Brain microvascular endothelial cell (primary cell): ENCODE results near the gene NXPE4.
"Not testable (repeated sequence)": the region's sequence is repeated elsewhere in the genome, so short reads cannot be mapped to it uniquely, and the experiment has no call there.

ENCODE experiments used
- DNase-seq: peaks from one replicate; pipeline ENCODE4 v3.0.0-alpha.2; 2020
- H3K27ac ChIP-seq: fragments of 250-450 bp; sonication (Bioruptor Pico); 2 replicates; pipeline ENCODE4 v1.5.1; 2020; ENCODE audit warnings: mild to moderate bottlenecking, moderate library complexity
- H3K27me3 ChIP-seq: fragments of 250-450 bp; sonication (Bioruptor Pico); replicated peaks from 2 replicates; pipeline ENCODE4 v1.5.1; 2020; ENCODE audit warnings: mild to moderate bottlenecking
- H3K36me3 ChIP-seq: fragments of 250-450 bp; sonication (Bioruptor Pico); replicated peaks from 2 replicates; pipeline ENCODE4 v1.5.1; 2020; ENCODE audit warnings: mild to moderate bottlenecking
- H3K4me3 ChIP-seq: 2 replicates; pipeline ENCODE4 v1.5.1; 2011; ENCODE audit warnings: low read depth, mild to moderate bottlenecking, control low read depth, low read length, moderate library complexity
- CTCF ChIP-seq: IDR thresholded peaks from 2 replicates; pipeline ENCODE4 v1.5.1; 2011; ENCODE audit warnings: low read depth, mild to moderate bottlenecking, moderate library complexity, low read length, control low read depth, inconsistent platforms; ENCODE audit errors: missing control alignments
- in situ Hi-C: cut with HindIII; loops from 2 replicates; pipeline ENCODE4 v1.10.0; 2017; ENCODE audit warnings: low sequenced_read_pairs, low pct_ligation_motif_present

Gene NXPE4

GRCh38 chr11:114616516-114616915 is 20.9 kb upstream of the NXPE4 start:
- no peak overlapping the region for H3K27ac ChIP-seq
- in situ Hi-C loops = no loop called here
- H3K36me3 ChIP-seq = no peaks in the 10 kb centered on the region
- H3K4me3 ChIP-seq = no peak overlapping the region
- DNase-seq = no peak
- H3K27me3 ChIP-seq = no peaks in the 10 kb centered on the region
- no peak for TF ChIP-seq CTCF

- Histone ChIP-seq H3K36me3 (no peaks in the 10 kb centered on the region), H3K4me3 (no peak overlapping the region), H3K27ac (no peak overlapping the region), H3K27me3 (no peaks in the 10 kb centered on the region)
- no peak for DNase-seq
- TF ChIP-seq CTCF = no peak
- in situ Hi-C loops = no loop called here
These were observed 20.1 kb upstream of the NXPE4 start for GRCh38 chr11:114615448-114616361.

- Histone ChIP-seq H3K27me3 (no peaks in the 10 kb centered on the region), H3K27ac (no peak overlapping the region), H3K4me3 (no peak overlapping the region), H3K36me3 (no peaks in the 10 kb centered on the region)
- in situ Hi-C loops = no loop called here
- DNase-seq = no peak
- no peak for TF ChIP-seq CTCF
These were observed 18.6 kb upstream of the NXPE4 start for GRCh38 chr11:114614127-114614720.

- H3K27ac ChIP-seq, in situ Hi-C loops, H3K36me3 ChIP-seq, DNase-seq, H3K4me3 ChIP-seq, H3K27me3 ChIP-seq: not testable (repeated sequence)
These were observed 17.5 kb upstream of the NXPE4 start for GRCh38 chr11:114613094-114613493.

- H3K4me3 ChIP-seq = no peak overlapping the region
- no peaks in the 10 kb centered on the region for H3K27me3 ChIP-seq
- no peak for DNase-seq
- in situ Hi-C loops = no loop called here
- H3K36me3 ChIP-seq = no peaks in the 10 kb centered on the region
- TF ChIP-seq CTCF = no peak
- H3K27ac ChIP-seq = no peak overlapping the region
These were observed 17.1 kb upstream of the NXPE4 start for GRCh38 chr11:114612686-114613085.

GRCh38 chr11:114612199-114612598 is 16.6 kb upstream of the NXPE4 start:
- H3K27me3 ChIP-seq, H3K4me3 ChIP-seq, in situ Hi-C loops, DNase-seq, H3K36me3 ChIP-seq, H3K27ac ChIP-seq: not testable (repeated sequence)
